ENCODE data around the gene ATP2B1. TPM values are rescaled to one million over a fixed set of nuclear protein-coding genes. Genes with fewer than 3 reads are reported as not detected.

Gene ATP2B1
- total RNA-seq, 1 donor from 2014 or later = 61.2 TPM

DNA sequence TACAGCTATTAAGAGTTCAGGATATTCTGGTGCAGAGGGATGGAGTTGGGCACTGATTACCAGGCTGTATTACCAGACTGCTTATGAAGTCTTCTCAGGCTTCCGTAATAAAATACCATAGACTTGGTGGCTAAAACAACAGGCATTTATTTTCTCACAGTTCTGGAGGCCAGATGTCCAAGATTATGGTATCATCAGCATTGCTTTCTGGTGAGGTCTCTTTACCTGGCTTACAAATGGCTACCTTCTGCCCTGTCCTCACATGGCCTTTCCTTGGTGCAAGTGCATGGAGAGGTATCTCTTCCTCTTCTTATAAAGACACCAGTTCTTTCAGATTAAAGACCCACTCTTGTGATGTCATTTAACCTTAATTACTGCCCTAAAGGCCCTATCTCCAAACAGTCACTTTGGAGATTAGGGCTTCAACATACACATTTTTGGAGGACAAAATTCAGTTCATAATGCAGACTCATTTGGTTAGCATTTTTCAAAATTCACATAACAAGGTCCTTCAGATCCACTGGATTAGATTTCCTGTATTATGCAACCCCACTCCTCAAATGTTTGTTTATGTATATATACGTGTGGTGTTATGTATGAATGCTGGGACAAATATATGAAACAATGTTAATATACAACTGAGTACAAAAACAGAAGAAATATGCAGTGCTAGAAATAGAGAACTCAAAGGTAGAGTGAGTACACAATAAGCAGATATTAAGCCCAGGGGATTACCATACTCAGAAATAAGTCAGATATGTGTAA, 9.3 kb upstream of the ATP2B1 start:
- no peak overlapping the region for H3K4me3 Mint-ChIP-seq (ENCODE audit: unreplicated experiment)
- peaks cover 2% of the 10 kb centered on the region for H3K27me3 Mint-ChIP-seq (ENCODE audit: unreplicated experiment)
- H3K27ac Mint-ChIP-seq (ENCODE audit: unreplicated experiment) = no peak overlapping the region
- H3K9me3 Mint-ChIP-seq (ENCODE audit: unreplicated experiment) = no peaks in the 10 kb centered on the region
- H3K36me3 Mint-ChIP-seq (ENCODE audit: unreplicated experiment) = peaks cover 20% of the 10 kb centered on the region
- no peak for DNase-seq
- TF ChIP-seq, protein P1, sequence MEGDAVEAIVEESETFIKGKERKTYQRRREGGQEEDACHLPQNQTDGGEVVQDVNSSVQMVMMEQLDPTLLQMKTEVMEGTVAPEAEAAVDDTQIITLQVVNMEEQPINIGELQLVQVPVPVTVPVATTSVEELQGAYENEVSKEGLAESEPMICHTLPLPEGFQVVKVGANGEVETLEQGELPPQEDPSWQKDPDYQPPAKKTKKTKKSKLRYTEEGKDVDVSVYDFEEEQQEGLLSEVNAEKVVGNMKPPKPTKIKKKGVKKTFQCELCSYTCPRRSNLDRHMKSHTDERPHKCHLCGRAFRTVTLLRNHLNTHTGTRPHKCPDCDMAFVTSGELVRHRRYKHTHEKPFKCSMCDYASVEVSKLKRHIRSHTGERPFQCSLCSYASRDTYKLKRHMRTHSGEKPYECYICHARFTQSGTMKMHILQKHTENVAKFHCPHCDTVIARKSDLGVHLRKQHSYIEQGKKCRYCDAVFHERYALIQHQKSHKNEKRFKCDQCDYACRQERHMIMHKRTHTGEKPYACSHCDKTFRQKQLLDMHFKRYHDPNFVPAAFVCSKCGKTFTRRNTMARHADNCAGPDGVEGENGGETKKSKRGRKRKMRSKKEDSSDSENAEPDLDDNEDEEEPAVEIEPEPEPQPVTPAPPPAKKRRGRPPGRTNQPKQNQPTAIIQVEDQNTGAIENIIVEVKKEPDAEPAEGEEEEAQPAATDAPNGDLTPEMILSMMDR (IDR thresholded peaks at IDR 0.05; ENCODE audit: partially characterized antibody, unreplicated experiment) = no peak
- H3K4me1 Mint-ChIP-seq (ENCODE audit: low read depth, unreplicated experiment) = no peaks in the 10 kb centered on the region

DNA sequence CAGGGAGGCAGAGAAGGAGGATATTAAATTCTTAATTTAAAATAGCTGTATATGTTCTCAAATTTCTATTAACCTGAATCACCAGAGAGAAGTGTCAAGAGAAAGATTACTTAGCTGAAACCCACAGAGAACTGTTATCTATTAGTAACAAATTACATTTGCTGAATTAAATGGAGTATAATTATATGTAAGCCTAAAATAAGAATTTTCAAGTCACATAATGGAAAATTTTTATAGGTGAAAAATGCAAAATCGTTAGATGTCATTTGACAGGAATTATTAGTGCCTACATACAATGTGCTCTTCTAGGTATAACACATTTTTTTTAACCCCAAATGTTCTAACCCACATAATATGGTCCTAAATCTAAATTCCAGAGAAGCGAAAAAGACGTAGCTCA, 4.1 kb upstream of the ATP2B1 start:
- no peak overlapping the region for H3K4me3 Mint-ChIP-seq (ENCODE audit: unreplicated experiment)
- peaks cover 16% of the 10 kb centered on the region for H3K36me3 Mint-ChIP-seq (ENCODE audit: unreplicated experiment)
- no peak overlapping the region for H3K27ac Mint-ChIP-seq (ENCODE audit: unreplicated experiment)

DNA sequence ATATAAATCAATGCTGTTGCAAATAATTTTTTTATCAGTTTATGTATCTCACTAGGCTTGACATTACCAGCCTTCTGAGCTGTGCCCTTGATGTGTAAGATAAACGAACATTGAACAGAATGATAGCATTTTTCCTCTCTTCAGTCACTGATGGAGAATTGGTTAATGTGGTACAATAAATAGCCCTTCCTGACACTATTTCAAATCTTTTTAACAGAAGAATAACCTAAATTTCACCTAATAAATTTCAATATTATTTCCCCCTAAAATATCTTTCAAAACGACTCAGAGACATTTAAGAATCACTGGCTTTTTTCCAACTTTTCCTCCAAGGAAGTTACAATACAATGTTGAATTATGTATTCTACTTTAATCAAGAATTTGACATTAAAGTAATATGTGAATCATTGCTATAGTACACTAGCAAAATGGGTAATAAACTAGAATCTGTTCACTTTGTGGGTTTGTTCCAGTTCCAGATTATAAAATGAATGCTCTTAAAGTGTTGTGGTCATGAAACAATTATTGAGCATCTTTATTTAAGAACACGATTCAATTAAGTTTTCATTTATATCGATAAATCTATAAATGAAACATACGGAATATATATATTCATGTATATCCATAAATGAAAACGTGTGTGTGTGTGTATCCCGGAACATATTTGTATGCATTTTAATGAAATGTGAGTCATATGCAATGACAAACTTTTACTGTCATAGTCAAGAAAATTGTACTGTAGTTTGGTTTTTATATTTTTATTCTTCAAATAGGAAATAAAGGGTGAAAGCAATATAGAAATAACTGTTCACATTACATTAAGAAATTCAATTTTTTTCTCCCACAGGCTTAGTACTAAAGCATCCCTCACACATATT, 2.5 kb upstream of the ATP2B1 start:
- Mint-ChIP-seq H3K4me3 (ENCODE audit: unreplicated experiment) (peak overlapping the region; percentile 86), H3K36me3 (ENCODE audit: unreplicated experiment) (peaks cover 16% of the 10 kb centered on the region), H3K9me3 (ENCODE audit: unreplicated experiment) (peaks cover 21% of the 10 kb centered on the region), H3K27ac (ENCODE audit: unreplicated experiment) (no peak overlapping the region), H3K4me1 (ENCODE audit: low read depth, unreplicated experiment) (peaks cover 13% of the 10 kb centered on the region), H3K27me3 (ENCODE audit: unreplicated experiment) (peaks cover 8% of the 10 kb centered on the region)
- DNase-seq = no peak
- TF ChIP-seq, protein P1 (IDR thresholded peaks at IDR 0.05; ENCODE audit: partially characterized antibody, unreplicated experiment) = no peak

More for the DNA sequence above, 4.1 kb upstream of the ATP2B1 start:
- DNase-seq = no peak
- Mint-ChIP-seq H3K9me3 (ENCODE audit: unreplicated experiment) (peaks cover 9% of the 10 kb centered on the region), H3K27me3 (ENCODE audit: unreplicated experiment) (peaks cover 7% of the 10 kb centered on the region), H3K4me1 (ENCODE audit: low read depth, unreplicated experiment) (peaks cover 4% of the 10 kb centered on the region)
- TF ChIP-seq, protein P1 (IDR thresholded peaks at IDR 0.05; ENCODE audit: partially characterized antibody, unreplicated experiment) = no peak

DNA sequence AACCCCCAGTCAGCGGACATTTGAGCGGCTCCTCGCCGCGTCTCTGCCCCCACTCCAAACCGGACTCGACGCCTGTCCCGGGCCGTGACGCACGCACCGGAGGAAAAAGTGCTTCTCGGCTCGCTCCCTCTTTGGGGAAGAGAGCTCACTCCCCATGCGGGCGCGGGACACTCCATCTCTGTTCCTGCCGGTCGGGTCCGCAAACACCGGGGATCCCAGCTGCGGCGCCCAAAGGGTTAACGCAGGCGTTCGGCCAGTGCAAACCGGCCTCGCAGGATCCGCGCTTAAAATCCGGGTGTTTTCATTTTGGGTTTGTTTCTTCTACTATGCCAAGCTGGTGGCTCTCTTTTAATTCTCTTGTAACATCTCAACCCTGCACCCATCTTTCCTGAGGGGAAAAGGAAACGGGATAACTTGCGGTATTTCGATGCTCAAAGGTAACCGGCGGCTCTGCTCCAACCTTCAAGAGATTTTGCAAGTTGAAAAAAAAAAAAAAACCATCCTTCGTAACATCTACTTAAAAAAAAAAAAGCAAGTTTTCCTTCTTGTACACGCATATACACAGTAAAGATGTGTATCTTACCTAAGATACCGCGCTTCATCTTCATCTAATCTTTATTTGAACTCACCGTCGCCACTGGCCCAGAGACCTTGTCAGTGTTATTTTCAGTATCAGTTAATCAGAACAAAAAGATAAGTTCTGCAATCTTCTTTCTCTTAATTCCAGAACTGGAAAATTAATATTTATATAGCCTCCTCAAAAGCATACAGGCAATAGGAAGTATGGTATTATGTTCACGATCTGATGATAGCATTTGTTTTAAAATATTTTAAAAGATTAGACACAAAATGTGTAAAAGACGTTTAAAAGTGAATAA, 1.6 kb upstream of the ATP2B1 start:
- TF ChIP-seq, protein P1 (IDR thresholded peaks at IDR 0.05; ENCODE audit: partially characterized antibody, unreplicated experiment) = no peak
- Mint-ChIP-seq H3K36me3 (ENCODE audit: unreplicated experiment) (peaks cover 12% of the 10 kb centered on the region), H3K4me3 (ENCODE audit: unreplicated experiment) (peak overlapping the region; percentile 86), H3K27me3 (ENCODE audit: unreplicated experiment) (peaks cover 8% of the 10 kb centered on the region), H3K4me1 (ENCODE audit: low read depth, unreplicated experiment) (peaks cover 13% of the 10 kb centered on the region), H3K27ac (ENCODE audit: unreplicated experiment) (peak overlapping the region; percentile 95), H3K9me3 (ENCODE audit: unreplicated experiment) (peaks cover 21% of the 10 kb centered on the region)
- peak; percentile 82 for DNase-seq
